ENCODE results near the gene NCOA1.

NCOA1 gene

DNA sequence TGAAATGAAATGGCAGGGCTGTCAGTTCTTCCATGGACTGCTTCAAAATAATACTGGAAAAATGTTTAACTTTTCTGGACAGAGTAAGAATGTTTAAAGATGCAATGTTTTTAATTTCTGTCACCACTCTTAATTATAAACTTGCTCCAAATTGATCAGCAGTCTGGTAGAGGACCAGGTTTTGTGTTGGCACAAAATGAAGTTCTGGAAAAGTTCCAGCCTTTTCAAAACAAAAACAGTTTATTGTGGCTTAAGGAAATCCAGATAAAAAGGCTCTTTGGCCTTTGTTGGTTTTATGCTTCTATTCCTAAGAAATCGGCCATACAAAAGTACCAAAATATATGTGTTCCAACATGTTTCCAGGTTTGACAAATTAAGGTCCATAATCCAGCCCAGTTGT lies 253.3 kb downstream of the NCOA1 start:
- DNase-seq (ENCODE audit: low read depth) = no peak

- DNase-seq (ENCODE audit: low read depth) = no peak
Measured at GRCh38 chr2:24745825-24746224, 254.8 kb downstream of the NCOA1 start.

- no peak for DNase-seq (ENCODE audit: low read depth)
Measured at GRCh38 chr2:24747299-24747698, 256.2 kb downstream of the NCOA1 start.

DNA sequence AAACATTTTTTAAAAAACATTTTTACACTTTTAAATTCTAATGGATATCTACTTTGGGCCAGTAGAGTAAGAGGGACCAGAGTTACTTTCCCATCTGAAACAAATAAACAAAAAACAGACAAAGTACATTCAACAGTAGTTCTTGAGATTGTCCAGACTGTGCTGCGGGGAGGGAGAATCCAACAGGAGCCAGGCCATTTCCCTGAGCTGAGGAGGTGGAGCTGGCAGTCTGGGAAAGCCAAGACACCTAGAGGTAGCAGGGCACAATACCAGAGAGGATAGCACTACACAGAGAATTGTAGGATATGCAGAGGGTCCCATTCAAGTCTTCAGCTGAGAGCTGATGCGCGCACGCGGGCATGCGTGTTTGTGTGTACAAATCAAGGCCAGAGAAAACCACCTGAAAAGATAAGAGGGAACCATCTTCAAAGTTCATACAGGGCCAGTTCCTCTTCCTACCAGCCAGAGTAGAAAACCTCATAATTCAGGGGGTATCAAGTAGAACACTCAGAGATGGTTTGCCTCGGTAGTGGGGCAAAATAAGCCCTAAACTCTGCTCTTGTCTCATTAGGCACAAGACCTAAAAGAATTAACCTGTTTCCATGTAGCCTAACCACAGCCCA lies 258.1 kb downstream of the NCOA1 start:
- DNase-seq (ENCODE audit: low read depth) = no peak

- no peak for DNase-seq (ENCODE audit: low read depth)
Measured at GRCh38 chr2:24754985-24755705, 264.1 kb downstream of the NCOA1 start.

DNA sequence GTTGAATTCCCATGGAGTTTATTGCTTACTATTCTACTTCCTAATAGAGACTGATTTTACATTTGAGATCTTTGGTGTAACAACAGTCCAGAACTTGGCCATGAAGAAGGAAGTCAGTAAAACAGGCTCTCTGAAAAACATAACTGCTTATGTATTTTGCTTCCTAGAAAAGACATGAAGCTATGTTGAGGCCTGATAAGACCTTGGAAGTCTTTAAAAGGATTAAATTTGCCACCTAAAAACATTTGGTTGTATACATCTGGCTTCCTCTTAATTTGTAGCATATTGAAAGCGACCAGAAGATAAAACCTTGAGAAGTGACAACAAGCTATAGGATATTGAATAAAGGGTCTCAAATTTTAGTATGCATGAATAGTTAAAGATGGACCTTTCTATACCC lies 265.7 kb downstream of the NCOA1 start:
- DNase-seq (ENCODE audit: low read depth) = no peak

DNA sequence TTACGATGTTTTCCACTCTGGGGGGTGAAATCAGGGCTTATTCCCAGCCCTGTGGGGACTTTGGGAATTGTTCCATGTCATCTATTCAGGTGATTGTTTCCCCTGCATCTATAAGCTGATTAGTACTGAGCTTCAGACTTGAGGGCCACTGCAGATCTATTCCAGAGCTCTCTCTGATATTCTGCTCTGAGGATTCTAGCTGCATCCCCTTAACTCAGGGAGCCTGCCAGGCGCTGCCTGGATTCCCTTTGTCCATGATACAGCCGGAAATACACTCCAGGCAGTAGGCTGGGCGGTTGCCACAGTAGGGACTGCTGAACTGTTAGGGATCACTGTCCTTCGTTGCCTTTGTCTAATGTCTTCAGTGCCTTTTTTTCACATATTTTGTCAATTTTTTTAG lies 270.8 kb downstream of the NCOA1 start:
- no peak for DNase-seq (ENCODE audit: low read depth)

DNA sequence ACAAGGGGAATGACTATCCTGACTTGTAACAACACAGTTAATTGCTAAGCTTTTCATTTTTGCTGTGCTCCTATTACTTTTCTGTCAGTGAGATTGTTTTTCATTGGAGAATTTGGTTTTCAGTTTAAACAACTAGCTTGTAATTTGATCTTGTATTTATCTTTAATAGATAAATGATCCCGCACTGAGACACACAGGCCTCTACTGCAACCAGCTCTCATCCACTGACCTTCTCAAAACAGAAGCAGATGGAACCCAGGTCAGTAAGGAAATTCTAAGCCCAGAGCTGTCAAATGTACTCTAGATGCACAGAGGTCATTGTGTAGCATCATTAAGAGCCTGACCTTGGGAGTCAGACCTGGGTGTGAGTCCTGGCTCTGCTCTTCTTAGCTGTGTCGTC lies 271.5 kb downstream of the NCOA1 start:
- DNase-seq (ENCODE audit: low read depth) = no peak

DNA sequence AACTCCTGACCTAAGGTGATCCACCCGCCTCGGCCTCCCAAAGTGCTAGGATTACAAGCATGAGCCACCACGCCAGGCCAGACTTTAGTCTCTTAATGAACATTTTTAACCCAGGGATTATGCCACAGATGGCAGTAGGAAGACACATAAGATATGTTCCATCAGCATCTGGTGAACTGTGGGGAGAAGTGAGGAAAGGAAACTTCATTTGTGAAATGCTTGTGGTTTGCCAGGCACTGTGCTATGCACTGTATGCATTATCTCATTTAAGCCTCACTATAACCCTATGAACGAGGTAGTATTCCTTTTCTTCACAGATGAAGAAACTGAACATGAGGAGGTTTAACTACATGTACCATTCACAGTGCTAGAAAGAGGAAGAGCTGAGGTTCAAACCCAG lies 272.8 kb downstream of the NCOA1 start:
- no peak for DNase-seq (ENCODE audit: low read depth)

GRCh38 chr2:24766609-24767008 lies 275.6 kb downstream of the NCOA1 start:
- DNase-seq (ENCODE audit: low read depth) = no peak

DNA sequence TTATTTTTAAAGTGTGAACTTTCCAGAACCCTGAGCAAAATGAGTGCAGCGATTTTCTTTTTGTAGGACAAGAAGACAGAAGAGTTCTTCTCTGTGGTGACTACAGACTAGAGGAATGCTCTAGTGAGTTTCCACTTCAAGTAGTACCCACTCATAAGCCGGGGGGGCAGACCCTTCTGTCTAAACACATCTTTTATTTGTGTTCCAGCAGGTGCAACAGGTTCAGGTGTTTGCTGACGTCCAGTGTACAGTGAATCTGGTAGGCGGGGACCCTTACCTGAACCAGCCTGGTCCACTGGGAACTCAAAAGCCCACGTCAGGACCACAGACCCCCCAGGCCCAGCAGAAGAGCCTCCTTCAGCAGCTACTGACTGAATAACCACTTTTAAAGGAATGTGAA lies 277.0 kb downstream of the NCOA1 start:
- no peak for DNase-seq (ENCODE audit: low read depth)

DNA sequence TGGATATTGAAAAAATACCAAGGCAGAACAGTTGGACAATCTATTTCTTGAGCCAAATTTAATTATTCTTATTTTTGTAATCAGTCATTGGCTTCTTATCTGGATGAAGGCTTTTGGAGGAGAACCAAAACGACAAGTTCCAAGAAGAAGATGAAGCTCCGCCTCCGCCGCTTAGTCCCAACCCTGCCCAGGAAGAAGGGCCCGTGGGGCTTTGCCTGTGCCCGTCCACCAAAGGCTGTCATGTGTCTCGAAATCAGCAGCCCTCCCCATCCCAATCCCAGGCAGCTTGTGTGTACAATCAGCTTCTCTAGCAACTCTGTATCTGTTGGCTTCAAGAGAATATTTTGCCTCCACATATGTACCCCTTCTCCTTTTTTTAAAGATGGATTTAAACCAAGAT lies 277.5 kb downstream of the NCOA1 start:
- DNase-seq (ENCODE audit: low read depth) = no peak

- DNase-seq (ENCODE audit: low read depth) = no peak
Measured at GRCh38 chr2:24771061-24771460, 280.0 kb downstream of the NCOA1 start.

GRCh38 chr2:24771764-24772586 lies 280.9 kb downstream of the NCOA1 start:
- DNase-seq (ENCODE audit: low read depth) = no peak

DNA sequence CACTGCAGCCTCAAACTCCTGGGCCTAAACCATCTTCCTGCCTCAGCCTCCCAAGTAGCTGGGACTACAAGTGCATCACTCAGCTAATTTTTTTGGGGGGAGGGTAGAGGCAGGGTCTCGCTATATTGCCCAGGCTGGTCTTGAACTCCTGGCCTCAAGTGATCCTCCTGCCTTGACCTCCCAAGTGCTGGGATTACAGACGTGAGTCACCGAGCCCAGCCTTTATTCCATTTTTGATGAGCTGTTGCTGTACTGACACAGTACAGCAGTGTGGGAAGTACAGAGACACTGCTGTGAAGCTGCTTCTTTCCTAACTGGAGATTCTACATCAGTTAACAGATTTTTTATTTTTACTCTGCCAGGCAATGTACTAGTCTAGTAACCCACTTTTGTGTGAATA lies 283.3 kb downstream of the NCOA1 start:
- DNase-seq (ENCODE audit: low read depth) = no peak

- no peak for DNase-seq (ENCODE audit: low read depth)
Measured at GRCh38 chr2:24779116-24779515, 288.1 kb downstream of the NCOA1 start.

DNA sequence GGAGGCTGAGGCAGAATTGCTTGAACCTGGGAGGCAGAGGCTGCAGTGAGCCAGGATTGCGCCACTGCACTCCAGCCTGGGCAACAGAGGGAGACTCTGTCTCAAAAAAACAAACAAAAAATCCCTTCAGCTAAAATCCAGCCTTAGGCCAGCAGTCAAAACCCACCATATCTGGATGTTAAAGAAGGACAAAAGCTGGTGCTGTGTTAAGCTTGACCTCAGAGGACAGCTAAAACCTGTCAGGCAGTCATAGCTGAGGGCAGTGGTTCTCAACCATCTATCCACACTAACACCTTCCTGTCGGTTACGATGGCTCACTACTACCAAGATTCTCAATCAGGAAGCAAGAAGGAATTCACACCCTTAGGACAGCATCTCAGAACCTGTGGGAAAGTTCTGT lies 292.6 kb downstream of the NCOA1 start:
- no peak for DNase-seq (ENCODE audit: low read depth)

- no peak for DNase-seq (ENCODE audit: low read depth)
Measured at GRCh38 chr2:24785671-24786321, 294.7 kb downstream of the NCOA1 start.

DNA sequence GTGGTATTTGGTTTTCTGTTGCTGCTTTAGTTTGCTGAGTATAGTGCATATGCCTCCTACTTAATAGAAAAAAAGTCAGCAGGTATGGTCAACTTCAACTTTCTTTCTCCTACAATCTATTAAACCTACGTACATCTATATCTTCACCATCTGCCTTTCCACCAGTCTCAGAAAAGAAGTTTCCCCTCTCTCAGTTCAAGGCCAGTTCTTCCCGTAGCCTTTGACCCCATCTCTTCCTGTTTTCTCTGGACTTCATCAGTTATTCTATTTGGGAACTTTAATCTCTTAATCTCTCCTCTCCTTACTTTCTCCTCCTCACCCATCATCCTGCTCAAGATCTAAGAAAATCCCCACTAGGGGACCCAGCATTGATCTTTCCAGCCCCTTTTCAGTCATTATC lies 296.5 kb downstream of the NCOA1 start:
- no peak for DNase-seq (ENCODE audit: low read depth)

- no peak for DNase-seq (ENCODE audit: low read depth)
Measured at GRCh38 chr2:24788816-24789215, 297.8 kb downstream of the NCOA1 start.

- DNase-seq (ENCODE audit: low read depth) = no peak
Measured at GRCh38 chr2:24791452-24791851, 300.4 kb downstream of the NCOA1 start.

DNA sequence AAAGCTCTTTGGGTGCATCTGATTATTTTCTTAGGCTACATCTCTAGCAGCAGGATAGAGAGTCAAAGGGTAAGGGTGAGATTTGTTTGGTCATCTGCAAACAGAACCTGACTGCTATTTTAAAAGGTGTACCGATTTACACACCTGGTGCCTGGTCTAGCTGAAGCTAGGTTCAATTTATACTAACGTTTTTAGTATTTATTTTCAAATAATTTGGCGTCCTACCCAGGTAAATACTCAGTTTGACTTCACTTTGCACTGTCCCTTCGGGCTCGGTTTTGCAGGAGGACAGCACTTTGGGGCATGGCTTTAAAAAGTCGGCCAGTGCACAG lies 301.5 kb downstream of the NCOA1 start:
- DNase-seq (ENCODE audit: low read depth) = no peak

Measured in stimulated activated CD8-positive, alpha-beta memory T cell treated with anti-CD3 and anti-CD28 coated beads, Interleukin-12 subunit alpha, Interleukin-12 subunit beta, amount 100 ng/mL, for 4 hours (primary cell).